ENCODE data around the gene FXYD4.
A peak's percentile ranks its signal among the peaks of the same experiment; 100 is the strongest.

Gene FXYD4

GRCh38 chr10:43377424-43377883, 6.0 kb downstream of the FXYD4 start:
- Histone ChIP-seq H4K20me1 (ENCODE audit: insufficient read depth, low read length, poor library complexity, severe bottlenecking) (no peaks in the 10 kb centered on the region), H3K4me2 (ENCODE audit: low read depth, low read length, poor library complexity, severe bottlenecking) (no peak overlapping the region), H2AFZ (ENCODE audit: low read length) (no peak overlapping the region), H3K9ac (ENCODE audit: low read depth, low read length, poor library complexity, severe bottlenecking) (no peak overlapping the region), H3K9me3 (ENCODE audit: insufficient read depth, low read depth, low read length) (no peaks in the 10 kb centered on the region), H3F3A (ENCODE audit: low read depth) (no peaks in the 10 kb centered on the region), H3K4me3 (ENCODE audit: low read length, poor library complexity, severe bottlenecking) (no peak overlapping the region), H3K9me2 (replicated peaks; ENCODE audit: low read depth, low read length) (no peaks in the 10 kb centered on the region), H3K36me3 (ENCODE audit: insufficient read depth, low read length) (no peaks in the 10 kb centered on the region), H3K27me3 (ENCODE audit: insufficient read depth, low read length, poor library complexity, severe bottlenecking) (no peaks in the 10 kb centered on the region), H3K4me1 (ENCODE audit: insufficient read depth, low read length, poor library complexity, severe bottlenecking) (no peaks in the 10 kb centered on the region), H3K79me2 (ENCODE audit: insufficient read depth, low read length) (no peaks in the 10 kb centered on the region)
- no peak for TF ChIP-seq EZH2phosphoT487 (IDR thresholded peaks at IDR 0.05; ENCODE audit: borderline replicate concordance)
- TF ChIP-seq, protein P1, sequence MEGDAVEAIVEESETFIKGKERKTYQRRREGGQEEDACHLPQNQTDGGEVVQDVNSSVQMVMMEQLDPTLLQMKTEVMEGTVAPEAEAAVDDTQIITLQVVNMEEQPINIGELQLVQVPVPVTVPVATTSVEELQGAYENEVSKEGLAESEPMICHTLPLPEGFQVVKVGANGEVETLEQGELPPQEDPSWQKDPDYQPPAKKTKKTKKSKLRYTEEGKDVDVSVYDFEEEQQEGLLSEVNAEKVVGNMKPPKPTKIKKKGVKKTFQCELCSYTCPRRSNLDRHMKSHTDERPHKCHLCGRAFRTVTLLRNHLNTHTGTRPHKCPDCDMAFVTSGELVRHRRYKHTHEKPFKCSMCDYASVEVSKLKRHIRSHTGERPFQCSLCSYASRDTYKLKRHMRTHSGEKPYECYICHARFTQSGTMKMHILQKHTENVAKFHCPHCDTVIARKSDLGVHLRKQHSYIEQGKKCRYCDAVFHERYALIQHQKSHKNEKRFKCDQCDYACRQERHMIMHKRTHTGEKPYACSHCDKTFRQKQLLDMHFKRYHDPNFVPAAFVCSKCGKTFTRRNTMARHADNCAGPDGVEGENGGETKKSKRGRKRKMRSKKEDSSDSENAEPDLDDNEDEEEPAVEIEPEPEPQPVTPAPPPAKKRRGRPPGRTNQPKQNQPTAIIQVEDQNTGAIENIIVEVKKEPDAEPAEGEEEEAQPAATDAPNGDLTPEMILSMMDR (conservative IDR thresholded peaks at IDR 0.05; ENCODE audit: low read length), result no peak

- H3K9me3 ChIP-seq (ENCODE audit: insufficient read depth, low read depth, low read length), result no peaks in the 10 kb centered on the region
- H4K20me1 ChIP-seq (ENCODE audit: insufficient read depth, low read length, poor library complexity, severe bottlenecking), result peaks cover 12% of the 10 kb centered on the region
- no peak overlapping the region for H3K9ac ChIP-seq (ENCODE audit: low read depth, low read length, poor library complexity, severe bottlenecking)
- no peaks in the 10 kb centered on the region for H3K79me2 ChIP-seq (ENCODE audit: insufficient read depth, low read length)
- peaks cover 4% of the 10 kb centered on the region; the same call in 1 of the 2 replicates for H3F3A ChIP-seq (ENCODE audit: low read depth)
- TF ChIP-seq EZH2phosphoT487 (IDR thresholded peaks at IDR 0.05; ENCODE audit: borderline replicate concordance), result no peak
- TF ChIP-seq, protein P1 (conservative IDR thresholded peaks at IDR 0.05; ENCODE audit: low read length), result peak; percentile 39
- no peaks in the 10 kb centered on the region for H3K9me2 ChIP-seq (replicated peaks; ENCODE audit: low read depth, low read length)
- no peak overlapping the region for H2AFZ ChIP-seq (ENCODE audit: low read length)
- H3K4me3 ChIP-seq (ENCODE audit: low read length, poor library complexity, severe bottlenecking), result no peak overlapping the region
- H3K36me3 ChIP-seq (ENCODE audit: insufficient read depth, low read length), result peaks cover 20% of the 10 kb centered on the region
- H3K27me3 ChIP-seq (ENCODE audit: insufficient read depth, low read length, poor library complexity, severe bottlenecking), result no peaks in the 10 kb centered on the region
- H3K4me2 ChIP-seq (ENCODE audit: low read depth, low read length, poor library complexity, severe bottlenecking), result no peak overlapping the region
- H3K4me1 ChIP-seq (ENCODE audit: insufficient read depth, low read length, poor library complexity, severe bottlenecking), result no peaks in the 10 kb centered on the region
Observed at GRCh38 chr10:43380610-43381222, 9.3 kb downstream of the FXYD4 start.

GRCh38 chr10:43383204-43383971, 12.0 kb downstream of the FXYD4 start:
- Histone ChIP-seq H3K9me3 (ENCODE audit: insufficient read depth, low read depth, low read length) (no peaks in the 10 kb centered on the region), H3K36me3 (ENCODE audit: insufficient read depth, low read length) (peaks cover 47% of the 10 kb centered on the region), H2AFZ (ENCODE audit: low read length) (no peak overlapping the region), H3K4me2 (ENCODE audit: low read depth, low read length, poor library complexity, severe bottlenecking) (no peak overlapping the region), H3K9me2 (replicated peaks; ENCODE audit: low read depth, low read length) (no peaks in the 10 kb centered on the region), H3K27me3 (ENCODE audit: insufficient read depth, low read length, poor library complexity, severe bottlenecking) (no peaks in the 10 kb centered on the region), H3K4me3 (ENCODE audit: low read length, poor library complexity, severe bottlenecking) (no peak overlapping the region), H3F3A (ENCODE audit: low read depth) (peaks cover 14% of the 10 kb centered on the region; the same call in 1 of the 2 replicates), H3K4me1 (ENCODE audit: insufficient read depth, low read length, poor library complexity, severe bottlenecking) (no peaks in the 10 kb centered on the region), H3K9ac (ENCODE audit: low read depth, low read length, poor library complexity, severe bottlenecking) (no peak overlapping the region), H3K79me2 (ENCODE audit: insufficient read depth, low read length) (peaks cover 25% of the 10 kb centered on the region), H4K20me1 (ENCODE audit: insufficient read depth, low read length, poor library complexity, severe bottlenecking) (peaks cover 39% of the 10 kb centered on the region)
- TF ChIP-seq, protein P1 (conservative IDR thresholded peaks at IDR 0.05; ENCODE audit: low read length), result no peak
- TF ChIP-seq EZH2phosphoT487 (IDR thresholded peaks at IDR 0.05; ENCODE audit: borderline replicate concordance), result no peak
